Tibial nerve (tissue), 4 donors: ENCODE results near the gene NECTIN1. TPM values are rescaled to one million over a fixed set of nuclear protein-coding genes. Genes with fewer than 3 reads are reported as not detected.

Experiments used
- DNase-seq, 2 donors: peaks; one replicate each; pipeline ENCODE4 v3.0.0-alpha.2; 2019; ENCODE audit warnings: low spot score in 2 of 2
- H3K27ac ChIP-seq, 4 donors: fragments of 200-600 bp; sonication (generic) in 3 of 4; one replicate each; pipeline ENCODE4 v1.5.1; 2017 to 2019; ENCODE audit warnings: mild to moderate bottlenecking in 1 of 4
- H3K27me3 ChIP-seq, 2 donors: fragments of 200-600 bp; sonication (generic) in 1 of 2; one replicate each; pipeline versions ENCODE4 v1.5.1 to v1.6.0; 2017 to 2019
- H3K36me3 ChIP-seq, 3 donors: fragments of 200-600 bp; sonication (generic); one replicate each; pipeline ENCODE4 v1.5.1; 2018 to 2019
- H3K4me1 ChIP-seq, 4 donors: fragments of 200-600 bp; sonication (generic) in 3 of 4; one replicate each; pipeline ENCODE4 v1.5.1; 2017 to 2019
- H3K4me3 ChIP-seq, 4 donors: fragments of 200-600 bp; sonication (generic) in 3 of 4; one replicate each; pipeline ENCODE4 v1.5.1; 2017 to 2019; ENCODE audit warnings: mild to moderate bottlenecking in 1 of 4, moderate library complexity in 1 of 4
- H3K9me3 ChIP-seq, 4 donors: fragments of 200-600 bp; sonication (generic) in 3 of 4; one replicate each; pipeline ENCODE4 v1.5.1; 2017 to 2019
- EP300 ChIP-seq, 2 donors: sonication (generic); formaldehyde crosslinking; IDR thresholded peaks; one replicate each; pipeline ENCODE4 v1.6.1; 2017; ENCODE audit warnings: antibody characterized with exemption in 2 of 2, mild to moderate bottlenecking in 1 of 2
- POLR2A ChIP-seq, 2 donors: fragments of 450-650 bp; IDR thresholded peaks; one replicate each; pipeline ENCODE4 v1.6.1; 2017; ENCODE audit warnings: antibody characterized with exemption in 2 of 2, mild to moderate bottlenecking in 2 of 2, moderate library complexity in 2 of 2
- WGBS, 2 donors: methylation state at CpG; one replicate each; pipeline ENCODE4 v1.1.5; 2018; 5-methylcytosine and 5-hydroxymethylcytosine counted together
- total RNA-seq, 4 donors: library from RNA; depleted of rRNA; stranded (reverse); fragments of >200 nt; gene quantifications; one replicate each; pipeline ENCODE4 v1.1.0, GENCODE V29; 2016
- TF ChIP-seq, protein P1 (sequence below), 5 experiments: fragments of 200-600 bp in 3 of 5; fragments of 450-650 bp in 2 of 5; sonication (generic) in 3 of 5; IDR thresholded peaks; one replicate each; pipeline ENCODE4 v1.5.1; 2016 to 2019; ENCODE audit warnings: antibody characterized with exemption in 5 of 5, mild to moderate bottlenecking in 3 of 5, moderate library complexity in 2 of 5

NECTIN1 gene
- total RNA-seq, 4 donors from 2014 or later, result 6.0 to 29.1 (median 14.0) TPM

DNA sequence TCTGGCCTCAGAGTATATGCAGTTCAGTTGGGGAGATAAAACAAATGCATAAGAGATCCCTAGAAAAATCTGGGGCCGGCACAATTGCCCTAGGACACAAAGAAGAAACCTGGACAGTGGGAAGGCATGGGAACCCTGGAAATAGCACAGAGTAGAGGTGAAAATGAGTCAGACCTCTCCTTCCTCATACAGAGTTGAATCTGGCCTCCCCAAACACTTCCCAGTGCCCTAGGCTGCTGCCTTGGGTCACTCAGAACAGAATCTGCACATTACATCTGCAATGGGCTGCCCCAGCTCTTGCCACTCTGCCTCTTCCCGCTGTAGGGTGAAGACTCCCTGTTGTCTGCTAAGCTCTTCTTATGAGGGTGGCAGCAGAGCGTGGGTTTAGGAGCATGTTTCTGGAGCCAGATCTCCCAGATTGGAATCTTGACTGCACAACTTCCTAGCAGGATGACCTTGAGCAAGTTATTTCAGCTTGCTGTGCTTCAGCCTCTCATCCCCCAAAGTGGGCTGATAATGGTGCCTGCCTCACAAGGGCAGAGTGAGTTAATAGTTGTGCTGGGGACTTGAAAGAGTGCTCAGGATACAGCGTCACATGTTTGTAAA, 47.1 kb upstream of the NECTIN1 start:
- no peak overlapping the region for H3K4me3 ChIP-seq
- peaks cover 0 to 14% (median 0%) of the 10 kb centered on the region in 4 donors for H3K4me1 ChIP-seq
- no peaks in the 10 kb centered on the region for H3K36me3 ChIP-seq
- no peaks in the 10 kb centered on the region for H3K9me3 ChIP-seq
- no peak overlapping the region for H3K27ac ChIP-seq
- TF ChIP-seq EP300 (IDR thresholded peaks at IDR 0.05), result no peak
- TF ChIP-seq, protein P1, sequence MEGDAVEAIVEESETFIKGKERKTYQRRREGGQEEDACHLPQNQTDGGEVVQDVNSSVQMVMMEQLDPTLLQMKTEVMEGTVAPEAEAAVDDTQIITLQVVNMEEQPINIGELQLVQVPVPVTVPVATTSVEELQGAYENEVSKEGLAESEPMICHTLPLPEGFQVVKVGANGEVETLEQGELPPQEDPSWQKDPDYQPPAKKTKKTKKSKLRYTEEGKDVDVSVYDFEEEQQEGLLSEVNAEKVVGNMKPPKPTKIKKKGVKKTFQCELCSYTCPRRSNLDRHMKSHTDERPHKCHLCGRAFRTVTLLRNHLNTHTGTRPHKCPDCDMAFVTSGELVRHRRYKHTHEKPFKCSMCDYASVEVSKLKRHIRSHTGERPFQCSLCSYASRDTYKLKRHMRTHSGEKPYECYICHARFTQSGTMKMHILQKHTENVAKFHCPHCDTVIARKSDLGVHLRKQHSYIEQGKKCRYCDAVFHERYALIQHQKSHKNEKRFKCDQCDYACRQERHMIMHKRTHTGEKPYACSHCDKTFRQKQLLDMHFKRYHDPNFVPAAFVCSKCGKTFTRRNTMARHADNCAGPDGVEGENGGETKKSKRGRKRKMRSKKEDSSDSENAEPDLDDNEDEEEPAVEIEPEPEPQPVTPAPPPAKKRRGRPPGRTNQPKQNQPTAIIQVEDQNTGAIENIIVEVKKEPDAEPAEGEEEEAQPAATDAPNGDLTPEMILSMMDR (IDR thresholded peaks at IDR 0.05), result no peak
- no peak for TF ChIP-seq POLR2A (IDR thresholded peaks at IDR 0.05)
- H3K27me3 ChIP-seq, result no peaks in the 10 kb centered on the region
- DNase-seq, result no peak
- WGBS, 2 donors, result 65 to 77% methylated on average over 4 of the region's 4 CpGs

- H3K27me3 ChIP-seq, result no peaks in the 10 kb centered on the region
- no peak overlapping the region for H3K4me3 ChIP-seq
- DNase-seq, result no peak
These were observed 45.3 kb upstream of the NECTIN1 start for GRCh38 chr11:119774172-119774763.

DNA sequence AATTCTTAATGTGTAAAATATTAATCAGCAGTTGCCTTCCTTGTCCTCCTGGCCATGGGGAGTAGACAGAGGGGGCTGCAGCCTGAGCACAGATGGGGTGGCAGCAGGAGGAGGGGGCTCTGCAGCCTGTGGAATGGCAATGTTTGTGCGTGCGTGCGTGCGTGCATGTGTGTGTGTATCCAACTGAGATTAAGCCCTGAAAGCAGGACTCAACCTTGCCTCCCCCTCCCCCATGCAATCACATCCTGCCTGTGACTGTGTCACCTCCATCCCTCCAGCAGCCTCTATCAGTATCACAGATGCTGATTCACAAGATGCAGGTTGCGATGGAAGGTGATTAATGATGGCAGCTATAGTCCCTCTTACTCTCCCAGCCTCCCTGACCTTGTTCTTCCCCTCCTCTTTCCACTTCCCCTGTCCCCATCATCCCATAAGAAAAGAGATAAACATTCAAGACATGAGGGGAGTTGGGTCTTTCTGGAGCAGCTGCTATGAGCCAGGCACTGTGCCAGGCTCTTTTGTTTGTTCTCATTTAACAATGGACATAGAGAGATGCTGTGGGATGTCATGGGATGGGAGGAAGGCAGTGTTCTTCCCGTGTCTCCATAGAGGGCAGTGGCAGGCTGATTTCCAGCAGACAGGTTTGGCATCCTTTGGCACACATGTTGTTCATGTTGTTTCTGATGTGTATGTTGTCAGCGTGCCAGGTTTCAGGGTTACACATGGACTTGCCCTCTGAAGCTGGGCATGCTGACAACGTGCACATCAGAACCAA, 43.8 kb upstream of the NECTIN1 start:
- H3K9me3 ChIP-seq, result peaks cover 0 to 5% (median 0%) of the 10 kb centered on the region in 4 donors
- H3K27me3 ChIP-seq, result no peaks in the 10 kb centered on the region
- no peak for TF ChIP-seq POLR2A (IDR thresholded peaks at IDR 0.05)
- TF ChIP-seq EP300 (IDR thresholded peaks at IDR 0.05), result no peak
- TF ChIP-seq, protein P1 (IDR thresholded peaks at IDR 0.05), result no peak
- 74 to 76% methylated on average over 8 of the region's 8 CpGs for WGBS, 2 donors
- H3K4me3 ChIP-seq, result no peak overlapping the region
- no peaks in the 10 kb centered on the region for H3K36me3 ChIP-seq
- no peak for DNase-seq
- H3K4me1 ChIP-seq, result no peaks in the 10 kb centered on the region
- H3K27ac ChIP-seq, result no peak overlapping the region

More at GRCh38 chr11:119774172-119774763, 45.3 kb upstream of the NECTIN1 start:
- Histone ChIP-seq H3K36me3 (no peaks in the 10 kb centered on the region), H3K9me3 (no peaks in the 10 kb centered on the region), H3K4me1 (peaks cover 0 to under 1% (median 0%) of the 10 kb centered on the region in 4 donors), H3K27ac (no peak overlapping the region)
- TF ChIP-seq POLR2A (IDR thresholded peaks at IDR 0.05) (no peak), EP300 (IDR thresholded peaks at IDR 0.05) (no peak)
- TF ChIP-seq, protein P1 (IDR thresholded peaks at IDR 0.05), result no peak
- WGBS, 2 donors, result 92 to 100% methylated on average over 1 of the region's 1 CpG

- Histone ChIP-seq H3K9me3 (peaks cover 0 to 6% (median 2%) of the 10 kb centered on the region in 4 donors), H3K36me3 (no peaks in the 10 kb centered on the region), H3K4me1 (no peaks in the 10 kb centered on the region), H3K4me3 (no peak overlapping the region), H3K27ac (no peak overlapping the region), H3K27me3 (no peaks in the 10 kb centered on the region)
- no peak for TF ChIP-seq POLR2A (IDR thresholded peaks at IDR 0.05)
- TF ChIP-seq, protein P1 (IDR thresholded peaks at IDR 0.05), result no peak
- TF ChIP-seq EP300 (IDR thresholded peaks at IDR 0.05), result no peak
- DNase-seq, result no peak
These were observed 43.1 kb upstream of the NECTIN1 start for GRCh38 chr11:119772076-119772475.
